ENCODE data around the gene SLC8A1.

The SLC8A1 gene

DNA sequence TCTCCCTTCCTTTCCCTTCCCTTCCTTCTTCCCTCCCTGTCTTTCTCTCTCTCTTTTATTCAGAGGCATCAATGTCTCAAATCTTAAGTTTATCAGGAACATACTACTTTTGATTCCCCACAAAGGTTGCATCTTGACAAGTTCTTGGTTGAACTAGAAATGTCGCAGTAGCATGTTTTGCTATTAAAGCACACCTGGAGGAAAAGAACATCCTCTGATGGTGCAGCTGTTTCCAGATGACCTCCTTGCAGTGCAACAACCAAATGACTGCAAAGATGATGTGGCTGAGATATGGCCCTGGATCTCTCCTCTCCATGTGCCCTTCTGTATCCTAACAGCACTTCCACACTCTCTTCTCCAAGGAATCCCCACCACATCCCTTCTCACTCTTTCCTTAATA, 127.2 kb downstream of the SLC8A1 start:
- Histone ChIP-seq H3K27me3 (ENCODE audit: insufficient read depth, low read length, poor library complexity, severe bottlenecking) (no peaks in the 10 kb centered on the region), H3K9ac (ENCODE audit: low read depth, low read length, poor library complexity, severe bottlenecking) (no peak overlapping the region), H3K4me1 (ENCODE audit: insufficient read depth, low read length, poor library complexity, severe bottlenecking) (no peaks in the 10 kb centered on the region), H2AFZ (ENCODE audit: low read length) (no peak overlapping the region), H4K20me1 (ENCODE audit: insufficient read depth, low read length, poor library complexity, severe bottlenecking) (no peaks in the 10 kb centered on the region), H3K36me3 (ENCODE audit: insufficient read depth, low read length) (no peaks in the 10 kb centered on the region), H3K4me2 (ENCODE audit: low read depth, low read length, poor library complexity, severe bottlenecking) (no peak overlapping the region), H3K4me3 (ENCODE audit: low read length, poor library complexity, severe bottlenecking) (no peak overlapping the region), H3K9me2 (replicated peaks; ENCODE audit: low read depth, low read length) (no peaks in the 10 kb centered on the region; the same call in 1 of the 2 replicates), H3F3A (ENCODE audit: low read depth) (no peaks in the 10 kb centered on the region), H3K79me2 (ENCODE audit: insufficient read depth, low read length) (no peaks in the 10 kb centered on the region), H3K9me3 (ENCODE audit: insufficient read depth, low read depth, low read length) (no peaks in the 10 kb centered on the region)
- no peak for TF ChIP-seq EZH2phosphoT487 (IDR thresholded peaks at IDR 0.05; ENCODE audit: borderline replicate concordance)
- TF ChIP-seq, protein P1, sequence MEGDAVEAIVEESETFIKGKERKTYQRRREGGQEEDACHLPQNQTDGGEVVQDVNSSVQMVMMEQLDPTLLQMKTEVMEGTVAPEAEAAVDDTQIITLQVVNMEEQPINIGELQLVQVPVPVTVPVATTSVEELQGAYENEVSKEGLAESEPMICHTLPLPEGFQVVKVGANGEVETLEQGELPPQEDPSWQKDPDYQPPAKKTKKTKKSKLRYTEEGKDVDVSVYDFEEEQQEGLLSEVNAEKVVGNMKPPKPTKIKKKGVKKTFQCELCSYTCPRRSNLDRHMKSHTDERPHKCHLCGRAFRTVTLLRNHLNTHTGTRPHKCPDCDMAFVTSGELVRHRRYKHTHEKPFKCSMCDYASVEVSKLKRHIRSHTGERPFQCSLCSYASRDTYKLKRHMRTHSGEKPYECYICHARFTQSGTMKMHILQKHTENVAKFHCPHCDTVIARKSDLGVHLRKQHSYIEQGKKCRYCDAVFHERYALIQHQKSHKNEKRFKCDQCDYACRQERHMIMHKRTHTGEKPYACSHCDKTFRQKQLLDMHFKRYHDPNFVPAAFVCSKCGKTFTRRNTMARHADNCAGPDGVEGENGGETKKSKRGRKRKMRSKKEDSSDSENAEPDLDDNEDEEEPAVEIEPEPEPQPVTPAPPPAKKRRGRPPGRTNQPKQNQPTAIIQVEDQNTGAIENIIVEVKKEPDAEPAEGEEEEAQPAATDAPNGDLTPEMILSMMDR (conservative IDR thresholded peaks at IDR 0.05; ENCODE audit: low read length), result no peak

DNA sequence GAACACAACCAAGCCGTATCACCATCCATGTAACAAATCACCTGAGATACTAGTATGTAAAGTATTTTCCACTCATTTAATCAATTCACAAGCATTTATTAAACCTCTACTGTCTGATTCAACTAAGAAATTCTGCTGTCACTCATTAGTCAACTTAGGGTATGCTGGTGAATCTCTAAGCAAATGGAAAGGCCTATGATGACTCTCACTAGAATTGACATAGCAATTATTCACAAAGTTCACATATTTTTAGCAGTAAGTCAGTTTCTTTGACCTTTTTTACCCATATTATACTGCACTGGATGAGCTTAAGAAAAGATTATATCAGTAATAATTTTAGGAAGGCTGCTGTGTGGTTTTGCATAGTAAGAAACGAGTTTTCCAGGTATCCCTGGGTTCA, 130.1 kb downstream of the SLC8A1 start:
- TF ChIP-seq EZH2phosphoT487 (IDR thresholded peaks at IDR 0.05; ENCODE audit: borderline replicate concordance), result no peak
- TF ChIP-seq, protein P1 (conservative IDR thresholded peaks at IDR 0.05; ENCODE audit: low read length), result no peak
- H3K4me2 ChIP-seq (ENCODE audit: low read depth, low read length, poor library complexity, severe bottlenecking), result no peak overlapping the region
- H3K27me3 ChIP-seq (ENCODE audit: insufficient read depth, low read length, poor library complexity, severe bottlenecking), result no peaks in the 10 kb centered on the region
- H3K4me3 ChIP-seq (ENCODE audit: low read length, poor library complexity, severe bottlenecking), result no peak overlapping the region
- no peaks in the 10 kb centered on the region for H3K36me3 ChIP-seq (ENCODE audit: insufficient read depth, low read length)
- H3F3A ChIP-seq (ENCODE audit: low read depth), result no peaks in the 10 kb centered on the region
- H3K9me2 ChIP-seq (replicated peaks; ENCODE audit: low read depth, low read length), result no peaks in the 10 kb centered on the region
- H3K79me2 ChIP-seq (ENCODE audit: insufficient read depth, low read length), result no peaks in the 10 kb centered on the region
- no peak overlapping the region for H3K9ac ChIP-seq (ENCODE audit: low read depth, low read length, poor library complexity, severe bottlenecking)
- no peaks in the 10 kb centered on the region for H3K9me3 ChIP-seq (ENCODE audit: insufficient read depth, low read depth, low read length)
- no peak overlapping the region for H2AFZ ChIP-seq (ENCODE audit: low read length)
- H4K20me1 ChIP-seq (ENCODE audit: insufficient read depth, low read length, poor library complexity, severe bottlenecking), result no peaks in the 10 kb centered on the region
- no peaks in the 10 kb centered on the region for H3K4me1 ChIP-seq (ENCODE audit: insufficient read depth, low read length, poor library complexity, severe bottlenecking)

DNA sequence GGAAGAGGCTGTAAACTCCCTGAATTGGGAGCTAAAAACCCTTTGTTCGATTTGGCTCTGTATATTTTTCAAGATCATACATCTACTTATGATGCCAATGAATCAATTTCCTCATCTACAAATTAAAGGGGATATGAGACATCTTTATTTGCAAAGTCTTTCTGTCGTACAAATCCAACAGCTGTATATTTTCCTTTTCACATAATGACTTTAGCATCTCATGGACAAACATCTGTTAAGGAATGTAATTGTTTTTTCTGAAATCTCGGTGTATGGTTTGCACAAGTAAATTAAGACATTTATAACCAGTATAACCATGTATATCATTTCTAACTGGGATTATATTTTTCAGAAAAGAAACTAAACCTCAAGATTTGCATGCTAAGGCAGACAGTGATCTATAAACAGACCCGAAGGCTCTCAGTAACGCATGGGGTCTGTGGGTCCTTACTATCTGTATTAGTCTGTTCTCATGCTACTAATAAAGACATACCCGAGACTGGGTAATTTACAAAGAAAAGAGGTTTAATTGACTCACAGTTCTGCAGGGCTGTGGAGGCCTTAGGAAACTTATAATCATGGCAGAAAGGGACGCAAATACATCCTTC, 130.8 kb downstream of the SLC8A1 start:
- Histone ChIP-seq H3K4me1 (ENCODE audit: insufficient read depth, low read length, poor library complexity, severe bottlenecking) (no peaks in the 10 kb centered on the region), H3K79me2 (ENCODE audit: insufficient read depth, low read length) (no peaks in the 10 kb centered on the region), H3K9ac (ENCODE audit: low read depth, low read length, poor library complexity, severe bottlenecking) (no peak overlapping the region), H3K9me3 (ENCODE audit: insufficient read depth, low read depth, low read length) (no peaks in the 10 kb centered on the region), H3K4me2 (ENCODE audit: low read depth, low read length, poor library complexity, severe bottlenecking) (no peak overlapping the region), H3K4me3 (ENCODE audit: low read length, poor library complexity, severe bottlenecking) (no peak overlapping the region), H3K36me3 (ENCODE audit: insufficient read depth, low read length) (no peaks in the 10 kb centered on the region), H2AFZ (ENCODE audit: low read length) (no peak overlapping the region), H3F3A (ENCODE audit: low read depth) (no peaks in the 10 kb centered on the region), H4K20me1 (ENCODE audit: insufficient read depth, low read length, poor library complexity, severe bottlenecking) (no peaks in the 10 kb centered on the region), H3K27me3 (ENCODE audit: insufficient read depth, low read length, poor library complexity, severe bottlenecking) (no peaks in the 10 kb centered on the region), H3K9me2 (replicated peaks; ENCODE audit: low read depth, low read length) (no peaks in the 10 kb centered on the region)
- TF ChIP-seq, protein P1 (conservative IDR thresholded peaks at IDR 0.05; ENCODE audit: low read length), result no peak
- no peak for TF ChIP-seq EZH2phosphoT487 (IDR thresholded peaks at IDR 0.05; ENCODE audit: borderline replicate concordance)
